CD4-positive, CD25-positive, alpha-beta regulatory T cell (primary cell): ENCODE measurements around the gene YBX1. TPM values are rescaled to one million over a fixed set of nuclear protein-coding genes. Genes with fewer than 3 reads are reported as not detected.
A peak's percentile ranks its signal among the peaks of the same experiment; 100 is the strongest.

Source experiments
- ATAC-seq, 2 donors: fragments of 150-1000 bp; cut with Tn5 transposase; one replicate each; pipeline ENCODE4 v1.10.0; 2021; ENCODE audit warnings: low read depth in 2 of 2, moderate number of reproducible peaks in 2 of 2, moderate library complexity in 1 of 2
- DNase-seq, 3 donors: peaks; one replicate each; pipeline versions ENCODE4 v3.0.0 to v3.0.0-alpha.2; 2012 to 2022; ENCODE audit warnings: mixed read lengths in 1 of 3
- H3K27ac ChIP-seq: one replicate; pipeline ENCODE4 v1.7.0; 2013; ENCODE audit warnings: mild to moderate bottlenecking, low read length; ENCODE audit not compliant: insufficient read depth, poor library complexity, severe bottlenecking
- H3K27me3 ChIP-seq: one replicate; pipeline ENCODE4 v1.7.0; 2013; ENCODE audit warnings: low read length; ENCODE audit not compliant: control insufficient read depth, insufficient read depth
- H3K36me3 ChIP-seq: one replicate; pipeline ENCODE4 v1.7.0; 2013; ENCODE audit warnings: mild to moderate bottlenecking, low read length, moderate library complexity; ENCODE audit not compliant: control insufficient read depth, insufficient read depth
- H3K4me1 ChIP-seq: 2 replicates; pipeline ENCODE4 v1.7.0; 2013; ENCODE audit warnings: mild to moderate bottlenecking, low read length; ENCODE audit not compliant: insufficient read depth, control insufficient read depth, poor library complexity, severe bottlenecking
- H3K4me3 ChIP-seq: one replicate; pipeline ENCODE4 v1.7.0; 2013; ENCODE audit warnings: low read depth, mild to moderate bottlenecking, low read length, moderate library complexity
- H3K9me3 ChIP-seq, 2 experiments: 1 replicate in 1 of 2; 2 replicates in 1 of 2; pipeline ENCODE4 v1.7.0; 2013; ENCODE audit warnings: low read length in 2 of 2, mild to moderate bottlenecking in 1 of 2, moderate library complexity in 1 of 2; ENCODE audit not compliant: control insufficient read depth in 2 of 2
- H3K27ac Mint-ChIP-seq, 3 donors: one replicate each; pipeline ENCODE4 v1.8.0; 2020 to 2022; ENCODE audit warnings: mild to moderate bottlenecking in 3 of 3, mixed read lengths in 3 of 3, moderate library complexity in 2 of 3
- H3K27me3 Mint-ChIP-seq: one replicate; pipeline ENCODE4 v1.8.0; 2022; ENCODE audit warnings: mild to moderate bottlenecking, mixed read lengths
- H3K36me3 Mint-ChIP-seq: one replicate; pipeline ENCODE4 v1.8.0; 2020; ENCODE audit warnings: mixed read lengths
- H3K4me1 Mint-ChIP-seq, 4 donors: one replicate each; pipeline ENCODE4 v1.8.0; 2020 to 2022; ENCODE audit warnings: mixed read lengths in 4 of 4, mild to moderate bottlenecking in 1 of 4
- H3K4me3 Mint-ChIP-seq, 4 donors: one replicate each; pipeline ENCODE4 v1.8.0; 2020 to 2022; ENCODE audit warnings: mild to moderate bottlenecking in 4 of 4, mixed read lengths in 4 of 4, moderate library complexity in 3 of 4
- H3K9me3 Mint-ChIP-seq, 7 donors: one replicate each; pipeline ENCODE4 v1.8.0; 2020 to 2022; ENCODE audit warnings: mixed read lengths in 7 of 7, mild to moderate bottlenecking in 3 of 7, moderate library complexity in 2 of 7
- polyA plus RNA-seq, 4 donors: library from polyadenylated mRNA; unstranded; fragments of 300-500 nt; fragmentation: Illumina TruSeq; gene quantifications; one replicate each; pipeline ENCODE4 v1.2.3, GENCODE V29; 2021
- total RNA-seq: library from RNA; stranded (reverse); gene quantifications from one replicate; pipeline ENCODE4 v1.2.3, GENCODE V29; 2022

YBX1 gene
- total and polyA plus RNA-seq, 5 donors from 2014 or later = 89.9 to 323 (median 95.5) TPM

DNA sequence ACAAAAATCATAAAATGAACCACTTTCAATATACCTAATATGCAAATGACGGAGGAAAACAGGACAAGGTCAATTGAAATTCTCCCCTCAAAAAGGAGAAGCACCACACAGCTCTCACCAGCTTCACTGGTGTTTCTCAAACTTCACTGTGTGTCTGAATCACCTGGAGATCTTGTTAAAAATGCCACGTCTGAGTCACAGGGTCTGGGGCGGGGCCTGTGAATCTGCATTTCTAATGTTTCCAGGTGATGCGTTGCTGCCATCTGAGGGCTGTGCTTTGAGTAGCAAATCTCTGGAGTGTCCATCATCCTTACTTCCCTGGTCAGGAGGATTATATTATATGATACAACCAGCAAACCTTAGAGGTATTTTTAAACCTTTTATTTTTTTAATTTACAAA, 48.8 kb downstream of the YBX1 start:
- Mint-ChIP-seq H3K4me1 (peaks cover 0 to 2% (median 0%) of the 10 kb centered on the region in 4 donors), H3K36me3 (no peaks in the 10 kb centered on the region), H3K27ac (no peak overlapping the region), H3K9me3 (no peaks in the 10 kb centered on the region), H3K4me3 (no peak overlapping the region), H3K27me3 (peaks cover 4% of the 10 kb centered on the region)
- H3K4me1 ChIP-seq = no peaks in the 10 kb centered on the region
- H3K9me3 ChIP-seq = no peaks in the 10 kb centered on the region
- ATAC-seq = no peak
- H3K27ac ChIP-seq = no peak overlapping the region
- peak in 1 of 3 donors; percentile 29 for DNase-seq
- no peak overlapping the region for H3K4me3 ChIP-seq
- no peaks in the 10 kb centered on the region for H3K27me3 ChIP-seq
- H3K36me3 ChIP-seq = no peaks in the 10 kb centered on the region

DNA sequence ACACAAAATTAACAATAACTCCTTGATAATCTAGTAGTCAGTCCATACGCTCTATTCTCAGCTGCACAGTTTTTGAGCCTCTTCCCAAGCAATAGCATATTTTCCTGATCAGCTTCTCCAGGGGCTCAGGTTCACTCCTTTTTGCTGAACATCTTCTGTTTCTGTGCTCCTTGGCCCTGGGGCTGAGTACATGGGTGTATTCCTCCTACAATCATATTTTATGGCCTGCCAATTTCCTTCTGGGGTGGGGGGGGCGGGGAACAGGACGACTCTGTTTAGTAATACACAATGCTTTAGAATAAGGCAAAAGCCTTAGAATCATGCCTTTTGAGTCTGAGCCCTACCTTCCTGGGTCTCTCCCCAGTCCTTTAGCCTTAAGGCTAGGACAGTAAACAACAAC, 49.4 kb downstream of the YBX1 start:
- ATAC-seq = no peak
- peaks cover 4% of the 10 kb centered on the region for H3K27me3 Mint-ChIP-seq
- Histone ChIP-seq H3K4me1 (no peaks in the 10 kb centered on the region), H3K27me3 (no peaks in the 10 kb centered on the region), H3K27ac (no peak overlapping the region), H3K9me3 (no peaks in the 10 kb centered on the region), H3K36me3 (no peaks in the 10 kb centered on the region), H3K4me3 (no peak overlapping the region)
- no peak for DNase-seq
- no peaks in the 10 kb centered on the region for H3K36me3 Mint-ChIP-seq
- no peaks in the 10 kb centered on the region for H3K9me3 Mint-ChIP-seq
- peaks cover 0 to 2% (median under 1%) of the 10 kb centered on the region in 4 donors for H3K4me1 Mint-ChIP-seq
- H3K4me3 Mint-ChIP-seq = no peak overlapping the region
- H3K27ac Mint-ChIP-seq = no peak overlapping the region

DNA sequence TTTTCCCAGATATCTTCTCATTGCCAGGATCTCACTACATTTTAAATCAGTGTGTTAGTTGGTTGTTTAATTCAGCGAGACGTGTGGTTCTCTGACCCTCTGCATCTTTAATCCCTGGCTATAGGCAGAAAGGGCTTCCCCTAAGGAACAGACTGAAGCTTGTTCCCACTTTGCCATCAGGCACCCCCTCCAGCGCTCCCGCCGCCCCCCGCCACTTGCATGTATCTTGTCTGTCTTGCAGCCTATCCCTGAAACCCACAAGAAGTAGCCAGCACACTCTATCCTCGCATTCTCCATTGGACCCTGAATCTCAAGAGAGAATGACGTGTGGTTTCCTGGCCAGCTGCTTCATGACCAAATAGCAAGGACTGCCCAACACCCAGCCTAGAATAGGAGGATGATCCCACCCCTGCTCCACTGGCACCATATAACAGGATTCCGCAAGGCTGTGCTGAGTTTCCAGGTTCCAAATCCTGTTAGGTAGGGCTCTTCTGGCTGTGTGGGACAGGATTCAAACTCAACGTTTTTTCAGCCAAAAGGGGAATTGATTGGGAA, 50.0 kb downstream of the YBX1 start:
- Mint-ChIP-seq H3K9me3 (no peaks in the 10 kb centered on the region), H3K4me1 (peaks cover 0 to 7% (median 3%) of the 10 kb centered on the region in 4 donors), H3K36me3 (no peaks in the 10 kb centered on the region), H3K4me3 (no peak overlapping the region), H3K27me3 (peaks cover 4% of the 10 kb centered on the region), H3K27ac (no peak overlapping the region)
- Histone ChIP-seq H3K9me3 (no peaks in the 10 kb centered on the region), H3K27ac (no peak overlapping the region), H3K4me1 (no peaks in the 10 kb centered on the region), H3K27me3 (no peaks in the 10 kb centered on the region), H3K36me3 (no peaks in the 10 kb centered on the region), H3K4me3 (no peak overlapping the region)
- no peak for ATAC-seq
- no peak for DNase-seq

DNA sequence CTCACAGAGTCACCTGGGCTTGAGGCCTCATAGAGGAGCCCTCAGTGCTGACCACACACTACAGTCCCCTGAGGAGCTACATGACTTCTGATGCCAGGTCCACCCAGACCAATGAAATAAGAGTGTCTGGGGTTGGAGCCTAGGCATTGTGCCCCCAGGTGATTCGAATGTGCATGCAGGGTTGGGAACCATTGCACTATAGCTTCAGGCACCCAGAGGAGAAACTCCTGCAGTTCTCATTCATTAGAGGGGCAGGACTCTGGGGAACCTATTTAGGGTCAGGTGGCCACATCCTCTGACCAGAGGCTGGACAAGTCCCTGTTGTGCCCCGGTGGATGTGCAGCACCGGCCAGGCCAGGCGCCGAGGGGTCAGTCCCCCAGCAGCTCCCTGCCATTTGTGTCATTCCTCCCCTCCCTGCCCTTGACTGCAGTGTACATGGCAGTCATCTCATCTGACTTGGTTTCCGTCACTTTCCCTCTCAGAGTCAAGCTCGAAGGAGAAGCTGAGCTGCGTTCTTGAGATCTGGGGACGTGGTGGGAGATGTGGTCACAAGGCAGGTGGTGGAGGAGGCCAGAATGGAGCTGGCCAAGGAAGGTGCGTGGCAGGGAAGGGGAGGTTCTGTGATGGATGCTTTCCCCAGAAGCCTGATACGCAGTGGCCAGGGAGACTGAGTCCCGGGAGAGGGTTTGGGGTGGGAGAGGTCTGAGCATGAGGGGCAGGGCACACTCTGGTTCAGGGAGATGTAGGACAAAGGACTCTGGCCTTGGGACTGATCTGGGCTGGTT, 51.4 kb downstream of the YBX1 start:
- DNase-seq (no peak), ATAC-seq (no peak)
- Histone ChIP-seq H3K9me3 (no peaks in the 10 kb centered on the region), H3K36me3 (no peaks in the 10 kb centered on the region), H3K4me1 (no peaks in the 10 kb centered on the region), H3K27me3 (no peaks in the 10 kb centered on the region), H3K27ac (no peak overlapping the region), H3K4me3 (no peak overlapping the region)
- H3K36me3 Mint-ChIP-seq = no peaks in the 10 kb centered on the region
- H3K4me3 Mint-ChIP-seq = no peak overlapping the region
- H3K27ac Mint-ChIP-seq = no peak overlapping the region
- H3K9me3 Mint-ChIP-seq = no peaks in the 10 kb centered on the region
- peaks cover 4% of the 10 kb centered on the region for H3K27me3 Mint-ChIP-seq
- peaks cover 0 to 11% (median 3%) of the 10 kb centered on the region in 4 donors for H3K4me1 Mint-ChIP-seq

DNA sequence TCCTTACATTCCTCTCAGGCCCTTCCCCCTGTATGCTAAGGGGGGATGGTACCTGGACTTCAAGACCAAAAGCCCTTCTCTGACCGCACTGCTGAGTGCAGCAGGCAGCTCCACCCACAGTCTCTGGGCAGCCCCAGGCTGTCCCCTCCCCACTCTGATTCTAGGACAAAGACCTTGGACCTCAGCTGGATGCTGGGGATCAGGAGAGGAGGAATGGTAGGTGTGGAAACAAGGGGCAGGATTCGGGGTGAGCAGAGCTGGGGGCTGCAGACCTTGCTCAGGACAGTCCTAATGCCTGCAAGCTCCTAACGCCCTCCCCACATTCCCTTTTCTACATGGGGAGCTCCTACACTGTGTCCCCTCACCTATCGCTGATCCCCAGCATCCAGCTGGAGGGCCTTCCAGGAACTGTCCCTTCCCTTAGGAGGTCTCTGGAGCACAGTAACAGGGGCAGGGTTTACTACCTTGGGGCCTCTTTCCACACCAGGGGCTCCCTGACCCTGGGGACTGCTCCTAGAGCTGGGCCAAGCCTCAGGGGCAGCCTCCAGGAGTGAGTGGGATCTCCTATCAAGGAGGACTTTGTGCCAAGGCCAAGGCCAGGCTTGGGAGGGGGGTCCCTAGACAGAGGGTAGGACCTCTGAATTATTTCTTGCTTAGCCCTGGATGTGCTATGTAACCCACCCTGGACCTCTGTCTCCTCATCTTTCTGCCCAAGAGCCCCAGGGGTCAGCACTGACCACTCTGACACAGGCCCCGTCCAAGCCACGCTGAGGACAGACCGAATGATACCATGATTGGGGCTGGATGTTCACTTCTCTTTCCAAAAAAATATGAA, 52.2 kb downstream of the YBX1 start:
- no peaks in the 10 kb centered on the region for H3K36me3 Mint-ChIP-seq
- no peaks in the 10 kb centered on the region for H3K4me1 ChIP-seq
- H3K27me3 Mint-ChIP-seq = peaks cover 4% of the 10 kb centered on the region
- DNase-seq = no peak
- H3K4me1 Mint-ChIP-seq = peaks cover 0 to 11% (median 3%) of the 10 kb centered on the region in 4 donors
- H3K36me3 ChIP-seq = no peaks in the 10 kb centered on the region
- no peak for ATAC-seq
- no peaks in the 10 kb centered on the region for H3K9me3 ChIP-seq
- no peak overlapping the region for H3K27ac ChIP-seq
- H3K4me3 ChIP-seq = no peak overlapping the region
- no peaks in the 10 kb centered on the region for H3K27me3 ChIP-seq
- no peaks in the 10 kb centered on the region for H3K9me3 Mint-ChIP-seq
- H3K27ac Mint-ChIP-seq = no peak overlapping the region
- no peak overlapping the region for H3K4me3 Mint-ChIP-seq

DNA sequence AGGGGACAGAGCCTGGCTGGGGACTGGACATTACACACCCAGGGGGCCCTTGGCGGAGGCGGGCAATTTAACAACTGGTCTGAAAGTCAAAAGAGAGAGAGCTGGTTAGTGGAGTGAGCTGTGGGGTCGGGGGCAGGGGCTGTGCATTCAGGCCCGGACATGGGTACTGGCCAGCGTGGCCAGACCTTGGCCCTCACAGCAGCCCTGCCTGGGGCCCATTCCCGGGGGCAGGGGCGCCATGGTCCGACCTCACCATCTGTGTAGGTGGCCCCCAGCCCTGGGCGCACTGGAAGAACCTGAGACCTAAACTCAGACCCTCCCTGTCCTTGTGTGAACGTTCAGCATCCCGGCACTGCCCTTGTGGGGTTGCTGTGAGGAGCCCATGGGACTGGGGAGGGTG, 52.8 kb downstream of the YBX1 start:
- no peaks in the 10 kb centered on the region for H3K36me3 Mint-ChIP-seq
- H3K27ac Mint-ChIP-seq = no peak overlapping the region

DNA sequence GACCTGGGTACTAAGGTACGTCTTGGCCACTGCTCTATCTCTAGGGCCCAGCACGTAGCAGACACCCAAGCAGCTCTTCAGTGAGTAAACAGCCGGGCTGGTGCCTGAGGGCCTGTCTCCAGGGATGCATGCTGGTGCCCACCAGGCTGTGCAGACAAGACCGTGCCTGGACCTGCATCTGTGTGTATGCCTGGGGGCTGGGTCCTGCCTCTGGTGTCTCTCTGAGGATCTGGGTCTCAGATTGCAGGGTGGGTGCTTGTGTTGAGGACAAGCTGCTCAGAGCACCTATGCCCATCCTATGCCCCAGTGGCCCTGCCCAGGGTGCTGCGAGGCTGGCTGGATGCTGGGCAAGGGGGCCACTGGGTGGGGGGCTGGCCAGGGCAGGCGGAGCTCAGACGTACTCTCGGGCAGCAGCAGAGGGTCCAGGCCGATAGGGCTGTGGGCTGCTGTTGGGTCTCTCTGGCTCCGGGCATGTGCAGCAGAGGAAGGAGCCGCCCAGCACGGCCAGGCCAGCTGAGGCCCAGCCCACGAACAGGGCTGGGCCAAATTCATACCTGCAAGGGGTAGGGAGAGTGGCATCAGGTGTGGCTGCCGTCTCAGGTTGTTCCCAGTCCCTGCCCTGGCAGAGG, 53.4 kb downstream of the YBX1 start:
- peaks cover 4% of the 10 kb centered on the region for H3K27me3 Mint-ChIP-seq
- DNase-seq = no peak
- H3K4me3 Mint-ChIP-seq = no peak overlapping the region
- Histone ChIP-seq H3K27ac (no peak overlapping the region), H3K9me3 (no peaks in the 10 kb centered on the region), H3K4me3 (no peak overlapping the region), H3K27me3 (no peaks in the 10 kb centered on the region), H3K36me3 (no peaks in the 10 kb centered on the region), H3K4me1 (no peaks in the 10 kb centered on the region)
- ATAC-seq = no peak
- no peak overlapping the region for H3K27ac Mint-ChIP-seq
- no peaks in the 10 kb centered on the region for H3K36me3 Mint-ChIP-seq
- peaks cover 0 to 2% (median 0%) of the 10 kb centered on the region in 7 donors for H3K9me3 Mint-ChIP-seq
- H3K4me1 Mint-ChIP-seq = peaks cover 0 to 11% (median 2%) of the 10 kb centered on the region in 4 donors

More for the DNA sequence above, 52.8 kb downstream of the YBX1 start:
- Mint-ChIP-seq H3K4me3 (no peak overlapping the region), H3K27me3 (peaks cover 4% of the 10 kb centered on the region), H3K9me3 (no peaks in the 10 kb centered on the region), H3K4me1 (peaks cover 0 to 11% (median 2%) of the 10 kb centered on the region in 4 donors)
- no peak overlapping the region for H3K4me3 ChIP-seq
- ATAC-seq (peak in 1 of 2 donors; percentile 20), DNase-seq (no peak)
- H3K27me3 ChIP-seq = no peaks in the 10 kb centered on the region
- no peak overlapping the region for H3K27ac ChIP-seq
- no peaks in the 10 kb centered on the region for H3K36me3 ChIP-seq
- H3K9me3 ChIP-seq = no peaks in the 10 kb centered on the region
- H3K4me1 ChIP-seq = no peaks in the 10 kb centered on the region
